Gastroesophageal sphincter (tissue), 3 donors: ENCODE data around the gene SSTR3.

ENCODE experiments used
- POLR2A ChIP-seq, 2 donors: fragments of 450-650 bp; IDR thresholded peaks; one replicate each; pipeline ENCODE4 v1.6.1; 2017; ENCODE audit warnings: antibody characterized with exemption in 2 of 2, mild to moderate bottlenecking in 2 of 2, moderate library complexity in 1 of 2
- TF ChIP-seq, protein P1 (sequence below), 4 experiments: fragments of 200-600 bp in 2 of 4; fragments of 450-650 bp in 2 of 4; sonication (generic) in 1 of 4; IDR thresholded peaks; one replicate each; pipeline ENCODE4 v1.5.1; 2017 to 2019; ENCODE audit warnings: antibody characterized with exemption in 4 of 4, mild to moderate bottlenecking in 2 of 4, moderate library complexity in 2 of 4

GRCh38 chr22:37244922-37245722, 32.8 kb upstream of the SSTR3 start:
- TF ChIP-seq, protein P1, sequence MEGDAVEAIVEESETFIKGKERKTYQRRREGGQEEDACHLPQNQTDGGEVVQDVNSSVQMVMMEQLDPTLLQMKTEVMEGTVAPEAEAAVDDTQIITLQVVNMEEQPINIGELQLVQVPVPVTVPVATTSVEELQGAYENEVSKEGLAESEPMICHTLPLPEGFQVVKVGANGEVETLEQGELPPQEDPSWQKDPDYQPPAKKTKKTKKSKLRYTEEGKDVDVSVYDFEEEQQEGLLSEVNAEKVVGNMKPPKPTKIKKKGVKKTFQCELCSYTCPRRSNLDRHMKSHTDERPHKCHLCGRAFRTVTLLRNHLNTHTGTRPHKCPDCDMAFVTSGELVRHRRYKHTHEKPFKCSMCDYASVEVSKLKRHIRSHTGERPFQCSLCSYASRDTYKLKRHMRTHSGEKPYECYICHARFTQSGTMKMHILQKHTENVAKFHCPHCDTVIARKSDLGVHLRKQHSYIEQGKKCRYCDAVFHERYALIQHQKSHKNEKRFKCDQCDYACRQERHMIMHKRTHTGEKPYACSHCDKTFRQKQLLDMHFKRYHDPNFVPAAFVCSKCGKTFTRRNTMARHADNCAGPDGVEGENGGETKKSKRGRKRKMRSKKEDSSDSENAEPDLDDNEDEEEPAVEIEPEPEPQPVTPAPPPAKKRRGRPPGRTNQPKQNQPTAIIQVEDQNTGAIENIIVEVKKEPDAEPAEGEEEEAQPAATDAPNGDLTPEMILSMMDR (IDR thresholded peaks at IDR 0.05): no peak
- no peak for TF ChIP-seq POLR2A (IDR thresholded peaks at IDR 0.05)
